GM18520 (cell line): ENCODE results near the gene RALBP1.

Experiments
- ATAC-seq: cut with Tn5 transposase; IDR thresholded peaks from one replicate; pipeline ENCODE4 v1.9.1; 2021; ENCODE audit not compliant: unreplicated experiment

Gene RALBP1

DNA sequence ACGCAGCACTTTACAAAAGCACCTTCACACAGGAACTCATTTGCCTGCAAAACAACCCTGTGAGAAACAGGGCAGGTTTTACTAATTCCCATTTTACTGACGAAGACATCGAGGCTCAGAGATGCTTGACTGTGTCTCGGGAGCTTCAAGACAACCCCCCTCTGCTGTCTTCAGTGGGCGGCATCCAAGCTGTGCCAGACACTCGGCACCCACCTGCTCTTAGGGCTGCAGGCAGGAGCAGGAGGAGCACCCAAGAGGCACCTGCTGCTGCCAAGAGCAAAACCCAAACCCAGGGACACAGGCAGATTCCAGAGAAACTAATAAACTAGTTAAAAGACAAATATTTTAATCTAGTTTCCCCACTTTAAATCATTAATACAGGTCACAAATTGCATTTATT lies 71.2 kb downstream of the RALBP1 start:
- ATAC-seq, result no peak

DNA sequence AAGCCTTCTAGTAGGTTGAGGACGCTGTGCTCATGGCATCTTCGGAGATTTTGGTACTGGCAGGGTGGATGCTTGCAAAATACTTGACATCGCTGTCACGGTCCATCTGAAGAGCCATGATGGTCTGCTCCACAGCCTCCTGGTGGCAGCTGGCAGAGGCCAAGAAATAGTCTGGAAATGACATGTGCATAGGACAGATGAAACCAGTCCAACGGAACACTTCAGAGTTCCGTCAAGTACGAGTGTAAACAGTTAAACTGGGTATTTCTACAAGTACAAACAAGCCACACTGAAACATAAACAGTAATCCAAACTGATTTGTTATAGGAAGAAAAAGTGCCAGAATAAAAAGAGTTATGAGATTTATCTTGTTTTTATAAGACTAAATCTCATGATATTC lies 72.5 kb downstream of the RALBP1 start:
- no peak for ATAC-seq

DNA sequence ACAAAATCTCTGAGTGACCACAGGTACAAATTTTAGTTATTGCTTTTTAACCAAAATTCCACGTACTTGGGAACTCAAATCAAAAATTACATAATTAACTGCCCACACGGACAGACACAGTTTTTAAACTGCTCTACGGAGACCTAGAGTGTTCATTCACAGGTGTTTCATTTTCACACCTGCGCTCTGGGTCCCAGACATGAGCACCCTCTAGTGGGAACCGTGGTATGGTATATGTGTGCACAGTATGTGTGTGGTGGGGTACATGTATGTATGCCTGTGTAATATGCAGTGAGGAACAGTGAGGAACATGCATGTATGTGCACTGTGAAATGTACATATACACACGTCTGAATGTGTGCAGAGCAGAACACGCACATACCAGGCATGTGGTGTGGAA lies 74.1 kb downstream of the RALBP1 start:
- ATAC-seq, result no peak

DNA sequence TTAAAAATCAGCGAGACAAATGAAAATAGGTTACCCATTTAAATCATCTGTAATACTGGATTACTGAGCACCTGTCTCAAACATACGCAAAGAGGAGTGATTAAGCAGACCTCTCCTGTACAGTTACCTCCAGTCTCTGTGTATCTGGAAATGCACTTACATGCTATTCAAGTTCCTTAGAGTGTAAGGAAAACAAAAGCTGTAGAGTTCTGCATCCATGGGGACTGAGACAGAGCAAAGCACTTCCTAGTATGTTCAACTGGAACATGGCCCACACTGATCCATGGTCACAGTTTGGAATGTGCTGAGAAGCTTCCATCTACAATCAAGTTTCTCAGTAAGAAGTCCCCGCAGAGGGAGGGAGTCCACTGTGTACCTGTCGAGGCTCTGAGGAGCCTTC lies 75.1 kb downstream of the RALBP1 start:
- no peak for ATAC-seq

DNA sequence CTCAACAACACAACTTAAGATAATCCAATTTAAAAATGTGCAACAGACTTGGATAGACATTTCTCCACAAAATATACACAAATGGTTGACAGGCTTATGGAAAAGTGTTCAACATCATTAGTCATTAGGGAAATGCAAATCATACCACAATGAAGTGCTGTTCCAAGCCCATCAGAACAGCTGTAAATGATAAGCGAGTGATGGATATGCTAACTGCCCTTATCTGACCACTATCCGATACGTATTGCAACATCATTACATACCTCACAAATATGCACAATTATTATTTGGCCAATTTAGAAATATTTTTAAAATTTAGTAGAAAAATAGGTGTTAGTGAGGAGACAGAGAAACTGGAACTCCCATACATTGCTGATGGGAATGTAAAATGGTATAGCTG lies 76.9 kb downstream of the RALBP1 start:
- no peak for ATAC-seq

DNA sequence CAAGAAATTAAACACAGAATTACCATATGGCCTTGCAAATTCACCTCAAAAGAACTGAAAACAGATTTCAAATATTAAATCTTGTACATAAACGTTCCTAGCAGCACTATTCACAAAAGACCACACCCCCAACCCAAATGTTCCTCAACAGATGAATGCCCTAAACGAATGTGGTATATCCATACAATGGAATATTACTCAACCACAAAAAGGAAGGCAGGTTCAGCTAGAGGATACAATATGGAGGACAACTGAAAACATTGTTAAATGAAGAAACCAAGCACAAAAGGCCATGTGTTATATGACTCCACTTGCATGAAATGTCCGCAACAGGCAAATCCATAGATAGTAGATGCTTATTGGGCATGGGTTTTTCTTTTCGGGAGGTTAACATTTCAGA lies 77.3 kb downstream of the RALBP1 start:
- no peak for ATAC-seq

DNA sequence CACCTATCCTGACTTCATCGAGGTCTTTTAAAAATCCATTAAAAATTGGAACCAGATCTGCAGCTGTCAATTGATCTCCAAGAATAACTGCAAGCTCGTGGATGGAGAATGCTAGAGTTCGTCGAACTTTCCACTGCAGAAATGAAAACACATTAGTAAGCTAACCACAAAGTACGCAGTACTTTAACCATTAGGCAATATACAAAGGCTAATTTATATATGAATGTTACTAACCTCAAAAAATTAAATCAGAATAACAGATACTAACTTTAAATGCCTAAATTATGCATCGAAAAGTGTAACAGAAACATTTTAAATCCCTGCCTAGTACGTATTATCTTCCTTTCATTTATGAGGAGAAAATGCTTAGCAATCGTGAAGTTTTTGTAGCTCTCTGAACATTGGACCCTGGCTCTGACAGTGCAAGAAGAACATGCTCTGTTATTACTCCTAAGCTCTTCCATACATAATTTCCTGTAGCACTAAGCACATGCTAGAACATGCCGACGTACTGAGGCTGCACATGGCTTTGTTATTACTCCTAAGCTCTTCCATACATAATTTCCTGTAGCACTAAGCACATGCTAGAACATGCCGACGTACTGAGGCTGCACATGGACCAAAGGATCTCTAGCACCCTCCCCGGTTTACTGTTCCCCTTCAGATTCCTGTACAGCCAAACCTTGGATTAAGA lies 82.1 kb downstream of the RALBP1 start:
- no peak for ATAC-seq

DNA sequence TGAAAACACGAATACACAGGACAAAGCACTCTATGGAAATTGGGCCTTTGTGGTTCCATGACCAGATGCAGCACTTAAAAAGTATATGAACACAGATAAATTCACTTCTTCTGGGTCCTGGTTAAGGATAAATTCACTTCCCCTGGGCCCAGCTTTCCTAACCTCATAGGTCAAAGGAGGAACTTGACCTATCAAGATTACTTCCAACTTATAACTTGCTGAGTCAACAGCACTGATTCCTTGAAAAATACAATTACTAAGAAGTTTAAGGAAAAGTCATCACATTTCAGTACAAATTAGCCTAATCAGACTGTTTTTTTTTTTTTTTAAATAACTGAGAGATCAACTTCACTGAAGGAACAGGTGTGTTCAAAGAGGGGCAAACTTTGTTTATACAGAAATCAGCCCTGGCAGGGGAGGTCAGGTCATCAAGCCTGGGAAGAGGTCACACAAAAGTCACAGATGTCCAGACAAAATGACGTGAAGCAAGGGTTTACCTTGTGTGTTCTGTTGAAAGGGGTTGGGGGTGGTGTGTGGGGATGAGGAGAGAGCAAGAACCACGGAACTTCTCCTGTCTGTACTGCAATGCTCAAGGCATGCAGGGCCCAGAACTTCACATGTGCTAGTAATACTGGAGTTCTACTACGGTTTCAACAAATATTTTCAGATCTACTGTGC lies 83.2 kb downstream of the RALBP1 start:
- no peak for ATAC-seq

DNA sequence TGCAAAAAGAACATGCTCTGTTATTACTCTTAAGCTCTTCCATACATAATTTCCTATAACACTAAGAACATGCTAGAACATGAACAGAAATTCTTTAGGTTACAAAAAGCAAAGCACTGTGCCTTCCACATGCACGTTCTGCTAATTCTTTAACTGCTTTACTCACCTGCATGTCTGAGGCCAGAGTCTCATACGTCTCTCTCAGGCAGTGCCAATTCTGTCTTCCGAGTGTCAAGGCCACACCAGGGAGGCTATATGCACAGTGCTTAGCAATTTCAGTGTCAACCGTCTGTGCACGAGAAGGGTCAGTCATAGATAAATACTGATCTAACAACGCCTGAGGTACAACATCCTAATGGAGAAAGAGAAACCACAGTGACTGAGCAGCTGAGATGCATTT lies 83.9 kb downstream of the RALBP1 start:
- ATAC-seq, result no peak

DNA sequence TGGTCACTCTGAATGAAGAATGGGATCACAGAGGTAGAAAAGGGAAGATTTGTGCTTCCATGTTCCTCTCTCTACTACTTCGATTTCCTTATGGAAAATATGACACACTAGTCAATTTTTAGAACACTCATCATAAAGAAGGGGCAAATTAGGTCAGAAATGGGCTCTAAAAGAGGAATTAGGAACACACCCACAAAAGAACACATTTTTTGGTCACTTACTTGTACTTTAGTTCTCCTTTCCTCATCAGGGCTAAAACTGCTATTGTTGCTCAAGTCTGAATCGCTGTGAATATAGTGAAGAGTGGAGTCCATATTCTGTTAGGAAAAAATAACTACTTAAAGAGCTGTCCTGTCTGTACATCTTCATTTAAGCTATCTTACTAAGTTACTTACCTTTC lies 86.4 kb downstream of the RALBP1 start:
- no peak for ATAC-seq

DNA sequence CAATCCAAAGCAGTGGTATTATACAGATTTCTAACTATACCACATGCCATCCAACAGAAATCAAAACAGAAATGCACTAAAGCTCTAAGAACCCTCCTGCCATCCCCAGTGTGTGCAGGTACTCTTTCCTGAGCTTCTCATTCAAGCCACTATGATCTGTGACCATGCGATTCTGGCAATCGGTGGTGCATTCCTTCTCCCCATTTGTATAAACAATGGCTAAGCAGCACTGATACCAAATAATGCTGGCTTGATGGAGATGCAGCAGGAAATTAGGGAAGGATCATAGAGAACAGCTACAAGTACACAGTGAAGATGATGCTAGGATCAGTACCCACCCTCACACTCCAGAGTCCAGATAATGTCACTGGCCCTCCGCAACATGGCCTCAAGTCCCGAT lies 87.3 kb downstream of the RALBP1 start:
- ATAC-seq, result no peak

DNA sequence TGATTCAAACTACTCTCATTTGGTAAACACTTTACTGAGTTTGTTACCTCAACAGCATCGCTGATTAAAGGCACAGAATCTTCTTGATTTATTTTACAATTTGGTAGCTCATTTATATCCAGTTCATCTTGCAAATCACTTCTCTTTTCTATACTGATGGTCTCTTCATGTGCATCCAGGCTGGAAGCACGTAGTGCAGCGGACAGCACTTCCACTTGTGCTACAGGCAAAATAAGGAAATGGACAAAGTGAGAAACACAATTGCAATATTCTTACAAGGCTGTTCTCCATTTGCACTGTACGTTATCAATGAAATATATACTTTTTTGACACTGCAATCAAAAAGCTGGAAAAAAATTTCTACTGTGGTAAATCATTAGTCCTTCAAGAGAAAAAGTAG lies 88.0 kb downstream of the RALBP1 start:
- ATAC-seq, result no peak

DNA sequence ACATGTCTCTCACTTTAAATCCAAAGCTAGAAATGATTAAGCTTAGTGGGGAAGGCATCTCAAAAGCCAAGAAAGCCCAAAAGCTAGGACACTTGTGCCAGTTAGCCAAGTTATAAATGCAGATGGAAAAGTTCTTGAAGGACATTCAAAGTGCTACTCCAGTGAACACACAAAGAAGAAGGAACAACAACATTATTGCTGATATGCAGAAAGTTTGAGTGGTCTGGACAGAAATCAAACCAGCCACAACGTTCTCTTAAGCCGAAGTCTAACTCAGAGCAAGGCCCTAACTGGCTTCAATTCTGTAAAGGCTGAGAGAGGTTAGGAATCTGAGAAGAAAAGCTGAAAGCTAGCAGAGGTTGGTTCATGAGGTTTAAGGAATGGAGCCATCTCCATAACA lies 90.1 kb downstream of the RALBP1 start:
- ATAC-seq, result no peak

DNA sequence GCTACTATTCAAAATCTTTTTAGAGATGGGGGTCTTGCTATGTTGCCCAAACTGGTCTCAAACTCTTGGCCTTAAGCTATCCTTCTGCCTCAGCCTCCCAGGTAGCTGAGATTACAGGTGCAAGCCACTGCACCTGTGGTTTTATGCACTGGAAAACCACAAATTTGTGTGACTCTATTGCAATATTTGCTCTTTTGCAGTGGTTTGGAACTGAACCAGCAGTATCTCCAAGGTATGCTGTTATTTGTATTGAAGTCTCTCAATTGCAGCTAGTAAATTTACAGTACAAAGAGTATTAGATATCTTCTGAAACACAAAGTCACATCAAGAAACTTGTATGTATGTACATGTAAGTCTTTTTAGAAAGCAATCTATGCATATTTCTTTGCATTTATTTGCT lies 92.9 kb downstream of the RALBP1 start:
- no peak for ATAC-seq

DNA sequence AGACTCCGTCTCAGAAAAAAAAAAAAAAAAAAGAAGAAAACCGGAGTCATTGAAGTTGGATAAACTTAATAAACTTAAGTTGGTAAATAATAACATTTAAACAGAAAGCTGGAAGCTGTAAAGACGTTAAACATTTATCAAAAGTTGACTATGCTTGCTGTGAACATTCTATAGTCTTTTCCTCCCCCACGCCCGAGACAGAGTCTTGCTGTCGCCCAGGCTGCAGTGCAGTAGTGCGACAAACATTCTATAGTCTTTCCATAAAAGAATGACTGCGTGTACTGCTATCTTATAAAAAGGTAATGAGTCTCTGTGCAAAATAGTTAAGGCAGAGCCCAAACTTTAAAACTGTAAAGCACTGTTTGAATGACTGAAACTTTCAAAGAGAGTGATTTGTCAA lies 93.9 kb downstream of the RALBP1 start:
- no peak for ATAC-seq

DNA sequence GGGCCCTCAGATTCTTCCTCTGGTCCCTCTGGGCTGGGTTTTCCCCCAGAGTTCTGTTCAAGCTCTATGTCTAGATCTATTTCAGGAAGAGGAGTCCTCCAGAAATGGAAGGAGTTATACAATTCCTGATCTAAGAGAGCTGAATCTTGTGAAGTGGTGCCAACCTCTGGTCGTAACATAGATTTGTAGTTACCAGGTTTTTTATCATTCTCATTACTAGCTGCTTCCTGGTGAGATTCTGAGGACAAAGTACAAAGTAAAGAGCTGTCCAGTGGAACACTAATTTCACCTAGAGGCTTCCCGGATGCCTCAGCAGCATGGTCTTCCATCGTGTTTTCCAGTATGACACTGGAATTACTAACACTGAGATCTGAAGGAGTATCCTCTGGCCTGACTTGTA lies 94.9 kb downstream of the RALBP1 start:
- ATAC-seq, result no peak

DNA sequence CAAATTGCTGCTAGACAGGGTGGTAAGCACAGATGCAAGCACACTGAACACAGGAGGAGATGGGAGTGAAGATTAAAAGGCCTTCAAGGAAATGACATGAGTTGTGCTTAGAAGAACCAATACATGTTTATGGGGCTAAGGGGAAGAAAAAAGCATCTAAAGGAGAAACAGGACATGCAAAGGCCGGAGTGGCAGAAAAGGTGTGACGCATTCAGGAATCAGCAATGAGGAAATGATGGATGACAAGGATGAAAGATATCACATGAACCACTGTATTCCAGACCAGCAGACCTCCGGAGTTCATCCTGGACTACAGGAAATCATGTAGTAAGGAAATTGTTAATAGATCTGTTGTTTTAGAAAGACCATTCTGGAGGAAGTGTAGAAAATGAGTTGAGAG lies 96.2 kb downstream of the RALBP1 start:
- no peak for ATAC-seq

DNA sequence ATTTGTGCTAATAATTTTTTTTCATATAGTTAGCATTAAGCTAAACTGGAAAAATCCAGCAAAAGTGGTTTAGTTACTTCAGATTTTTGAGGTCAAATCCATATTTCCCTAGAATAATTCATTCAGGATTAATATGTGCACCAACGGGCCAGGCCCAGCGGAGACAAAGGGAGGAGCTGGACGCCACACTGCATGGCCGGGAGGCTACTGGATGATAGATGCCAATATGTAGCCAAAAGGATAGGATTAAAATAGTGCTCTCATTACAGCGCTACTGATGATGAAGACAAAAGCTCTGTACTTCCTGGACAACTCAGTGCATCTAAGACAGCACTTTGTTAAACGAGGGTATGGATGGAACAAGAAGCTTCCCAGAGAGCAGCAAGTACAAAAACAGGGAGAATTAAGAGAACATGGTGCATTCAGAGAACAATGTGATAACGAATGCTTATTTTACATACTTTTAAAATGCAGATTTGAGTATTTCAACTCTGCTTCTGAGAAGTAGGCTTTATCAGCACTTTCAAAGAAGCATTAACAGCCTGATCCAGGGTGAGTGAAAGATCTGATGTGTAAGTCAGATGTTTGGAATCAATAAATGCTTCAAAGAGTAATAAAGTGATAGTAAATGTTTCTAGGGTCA lies 99.3 kb downstream of the RALBP1 start:
- ATAC-seq, result no peak

DNA sequence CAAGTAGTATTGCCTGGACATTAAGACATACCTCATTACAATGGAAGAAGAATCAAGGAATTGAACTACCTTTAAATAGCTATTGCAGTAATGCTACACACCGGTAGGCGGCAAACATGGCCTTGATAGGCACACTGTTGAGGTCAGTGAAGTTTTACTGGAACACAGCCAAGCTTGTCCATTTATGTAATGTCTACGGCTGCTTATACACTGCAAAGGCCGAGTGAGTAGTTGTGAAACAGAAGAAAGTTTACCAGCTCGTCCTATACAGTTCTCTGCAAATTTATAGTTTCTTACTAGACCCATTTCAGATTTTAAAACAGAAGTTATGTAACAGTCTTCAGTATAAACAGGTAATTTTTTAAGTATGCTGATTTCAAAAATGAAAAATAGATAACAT lies 100.2 kb downstream of the RALBP1 start:
- ATAC-seq, result no peak

DNA sequence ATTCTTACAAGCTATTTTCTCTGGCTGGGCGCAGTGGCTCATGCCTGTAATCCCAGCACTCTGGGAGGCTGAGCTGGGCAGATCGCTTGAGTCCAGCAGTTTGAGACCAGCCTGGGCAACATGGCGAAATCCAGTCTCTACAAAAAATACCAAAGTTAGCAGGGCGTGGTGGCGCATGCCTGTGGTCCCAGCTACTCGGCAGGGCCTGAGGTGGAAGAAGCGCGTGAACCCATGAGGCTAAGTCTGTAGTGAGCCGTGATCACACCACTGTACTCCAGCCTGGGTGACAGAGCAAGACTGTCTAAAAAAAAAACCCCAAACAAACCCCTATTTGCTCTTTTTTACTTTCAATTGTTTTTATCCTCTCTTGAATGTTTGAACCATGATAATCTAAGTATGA lies 102.0 kb downstream of the RALBP1 start:
- ATAC-seq, result no peak

DNA sequence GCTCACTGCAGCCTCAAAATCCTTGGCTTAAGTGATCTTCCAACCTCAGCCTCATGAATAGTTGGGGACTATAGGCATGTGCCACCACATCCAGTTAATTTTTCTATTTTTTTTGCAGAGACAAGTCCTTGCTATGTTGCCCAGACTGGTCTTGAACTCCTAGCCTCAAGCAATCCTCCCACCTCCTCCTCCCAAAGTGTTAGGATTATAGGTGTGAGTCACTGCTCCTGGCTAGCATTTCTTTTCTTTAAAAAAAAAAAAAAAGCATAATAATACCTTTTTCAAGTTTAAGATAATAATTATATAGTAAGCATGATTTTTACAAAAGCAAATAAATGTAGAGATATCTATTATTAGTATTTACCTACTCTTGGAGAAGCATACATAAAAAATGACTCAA lies 103.0 kb downstream of the RALBP1 start:
- no peak for ATAC-seq

DNA sequence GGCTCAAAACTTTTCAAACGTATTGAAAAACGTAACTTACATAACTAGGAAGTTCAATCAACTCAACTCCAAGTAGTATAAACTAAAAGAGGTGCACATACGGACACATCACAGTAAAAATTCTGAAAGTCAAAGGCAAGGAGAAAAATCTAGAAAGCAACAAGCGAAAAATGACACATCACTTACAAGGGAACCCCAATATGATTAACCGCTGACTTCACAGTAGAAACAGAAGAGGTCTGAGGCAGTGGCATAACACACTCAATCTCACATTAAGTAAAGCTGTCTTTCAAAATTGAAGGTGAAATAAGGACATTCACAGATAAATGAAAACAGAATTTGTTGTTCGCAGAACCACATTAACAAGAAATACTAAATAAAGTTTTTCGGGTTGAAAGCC lies 106.4 kb downstream of the RALBP1 start:
- no peak for ATAC-seq

DNA sequence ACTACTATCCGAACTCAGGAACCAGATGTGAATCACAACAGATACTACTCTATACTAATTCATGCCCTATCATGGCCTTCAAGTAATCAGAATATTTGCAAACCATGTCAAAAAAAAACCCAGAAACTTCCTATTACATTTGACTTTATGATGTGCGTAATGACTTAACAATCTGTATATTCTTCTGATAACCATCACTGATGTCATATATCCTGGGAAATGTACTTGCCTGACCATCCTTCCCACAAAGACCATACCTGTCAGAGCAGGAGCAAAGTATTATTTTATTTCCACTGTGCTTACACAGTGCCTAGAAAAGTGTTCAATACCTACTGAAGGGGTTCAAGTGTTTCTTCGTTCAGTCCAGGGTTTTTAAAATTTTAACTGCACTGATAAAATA lies 111.5 kb downstream of the RALBP1 start:
- no peak for ATAC-seq
